Measurements from ENCODE around the gene ZNF184. TPM values are rescaled to one million over a fixed set of nuclear protein-coding genes. Genes with fewer than 3 reads are reported as not detected.

Gene ZNF184
- total and polyA plus RNA-seq, 2 donors (not counting 1 experiment from before 2014, with no cell fraction given) = 5.2 to 9.4 TPM

GRCh38 chr6:27494103-27494502, 21.2 kb upstream of the ZNF184 start:
- TF ChIP-seq CTCF (conservative IDR thresholded peaks at IDR 0.05 in 1 of 2, IDR thresholded peaks at IDR 0.05 in 1 of 2; ENCODE audit: low read depth in 1 of 2, low read length in 2 of 2) = no peak
- TF ChIP-seq EZH2 (IDR thresholded peaks at IDR 0.05; ENCODE audit: low read length, missing control alignments) = no peak
- Histone ChIP-seq H3K27me3 (ENCODE audit: control insufficient read depth, insufficient read depth, low read length) (no peaks in the 10 kb centered on the region), H2AFZ (ENCODE audit: low read length) (no peak overlapping the region), H3K27ac (ENCODE audit: insufficient read depth, low read length) (no peak overlapping the region), H3K9ac (ENCODE audit: insufficient read depth, low read length) (no peak overlapping the region), H3K9me3 (ENCODE audit: control insufficient read depth, insufficient read depth, low read depth, low read length) (no peaks in the 10 kb centered on the region), H3K36me3 (ENCODE audit: control insufficient read depth, insufficient read depth, low read length) (no peaks in the 10 kb centered on the region), H3K4me2 (ENCODE audit: extremely low read depth, insufficient read depth, low read length) (no peak overlapping the region), H3K79me2 (ENCODE audit: control insufficient read depth, insufficient read depth, low read length) (no peaks in the 10 kb centered on the region), H4K20me1 (ENCODE audit: control insufficient read depth, extremely low read depth, insufficient read depth, low read length) (no peaks in the 10 kb centered on the region), H3K4me1 (ENCODE audit: control insufficient read depth, extremely low read depth, insufficient read depth, low read length) (no peaks in the 10 kb centered on the region), H3K4me3 (replicated peaks in 1 of 4; ENCODE audit: control extremely low read depth in 1 of 4, insufficient read depth in 1 of 4, low read depth in 3 of 4, low read length in 4 of 4) (no peak overlapping the region)
- DNase-seq (ENCODE audit: low read depth in 2 of 2) = no peak

- DNase-seq (ENCODE audit: low read depth in 2 of 2) = no peak
- H3K27me3 ChIP-seq (ENCODE audit: control insufficient read depth, insufficient read depth, low read length) = no peaks in the 10 kb centered on the region
- H3K27ac ChIP-seq (ENCODE audit: insufficient read depth, low read length) = no peak overlapping the region
- H3K4me1 ChIP-seq (ENCODE audit: control insufficient read depth, extremely low read depth, insufficient read depth, low read length) = no peaks in the 10 kb centered on the region
- no peak overlapping the region for H3K4me3 ChIP-seq (replicated peaks in 1 of 4; ENCODE audit: control extremely low read depth in 1 of 4, insufficient read depth in 1 of 4, low read depth in 3 of 4, low read length in 4 of 4)
- H3K79me2 ChIP-seq (ENCODE audit: control insufficient read depth, insufficient read depth, low read length) = no peaks in the 10 kb centered on the region
- TF ChIP-seq CTCF (conservative IDR thresholded peaks at IDR 0.05 in 1 of 2, IDR thresholded peaks at IDR 0.05 in 1 of 2; ENCODE audit: low read depth in 1 of 2, low read length in 2 of 2) (no peak), EZH2 (IDR thresholded peaks at IDR 0.05; ENCODE audit: low read length, missing control alignments) (no peak)
- H3K9ac ChIP-seq (ENCODE audit: insufficient read depth, low read length) = no peak overlapping the region
- H2AFZ ChIP-seq (ENCODE audit: low read length) = no peak overlapping the region
- no peaks in the 10 kb centered on the region for H4K20me1 ChIP-seq (ENCODE audit: control insufficient read depth, extremely low read depth, insufficient read depth, low read length)
- no peaks in the 10 kb centered on the region for H3K9me3 ChIP-seq (ENCODE audit: control insufficient read depth, insufficient read depth, low read depth, low read length)
- no peak overlapping the region for H3K4me2 ChIP-seq (ENCODE audit: extremely low read depth, insufficient read depth, low read length)
- H3K36me3 ChIP-seq (ENCODE audit: control insufficient read depth, insufficient read depth, low read length) = no peaks in the 10 kb centered on the region
Measured at GRCh38 chr6:27492631-27493190, 19.8 kb upstream of the ZNF184 start.

GRCh38 chr6:27479319-27480182, 6.6 kb upstream of the ZNF184 start:
- Histone ChIP-seq H3K9ac (ENCODE audit: insufficient read depth, low read length) (peak overlapping the region; percentile 83), H2AFZ (ENCODE audit: low read length) (peak overlapping the region; percentile 93), H3K27me3 (ENCODE audit: control insufficient read depth, insufficient read depth, low read length) (no peaks in the 10 kb centered on the region), H3K4me1 (ENCODE audit: control insufficient read depth, extremely low read depth, insufficient read depth, low read length) (no peaks in the 10 kb centered on the region), H3K79me2 (ENCODE audit: control insufficient read depth, insufficient read depth, low read length) (no peaks in the 10 kb centered on the region), H3K4me2 (ENCODE audit: extremely low read depth, insufficient read depth, low read length) (peak overlapping the region; percentile 82), H3K36me3 (ENCODE audit: control insufficient read depth, insufficient read depth, low read length) (no peaks in the 10 kb centered on the region), H4K20me1 (ENCODE audit: control insufficient read depth, extremely low read depth, insufficient read depth, low read length) (no peaks in the 10 kb centered on the region), H3K9me3 (ENCODE audit: control insufficient read depth, insufficient read depth, low read depth, low read length) (no peaks in the 10 kb centered on the region), H3K27ac (ENCODE audit: insufficient read depth, low read length) (peak overlapping the region; percentile 98), H3K4me3 (replicated peaks in 1 of 4; ENCODE audit: control extremely low read depth in 1 of 4, insufficient read depth in 1 of 4, low read depth in 3 of 4, low read length in 4 of 4) (peak overlapping the region; percentile 79 to 97 (median 93))
- TF ChIP-seq EZH2 (IDR thresholded peaks at IDR 0.05; ENCODE audit: low read length, missing control alignments) (no peak), CTCF (conservative IDR thresholded peaks at IDR 0.05 in 1 of 2, IDR thresholded peaks at IDR 0.05 in 1 of 2; ENCODE audit: low read depth in 1 of 2, low read length in 2 of 2) (no peak)
- peak; percentile 93 to 97 for DNase-seq (ENCODE audit: low read depth in 2 of 2)
